Smooth muscle cell (in vitro differentiated cells): ENCODE data around the gene CKMT2. TPM values are rescaled to one million over a fixed set of nuclear protein-coding genes. Genes with fewer than 3 reads are reported as not detected.
"Not testable (repeated sequence)": the region's sequence is repeated elsewhere in the genome, so short reads cannot be mapped to it uniquely, and the experiment has no call there.

ENCODE experiments used
- DNase-seq: peaks from one replicate; lab custom pipeline; 2025; ENCODE audit not compliant: unreplicated experiment; lab: John Stamatoyannopoulos, UW
- H2AFZ ChIP-seq: fragments of 200-600 bp; sonication (generic); 2 replicates; pipeline ENCODE4 v1.6.0; 2016; ENCODE audit warnings: antibody characterized with exemption, low read depth, mild to moderate bottlenecking
- H3F3A ChIP-seq: fragments of 200-600 bp; sonication (generic); 2 replicates; pipeline ENCODE4 v1.6.0; 2017; ENCODE audit warnings: antibody characterized with exemption, low read depth
- H3K27ac ChIP-seq: fragments of 200-600 bp; sonication (generic); 2 replicates; pipeline ENCODE4 v1.5.1; 2016; ENCODE audit warnings: low read depth, mild to moderate bottlenecking
- H3K27me3 ChIP-seq: fragments of 200-600 bp; sonication (generic); 2 replicates; pipeline ENCODE4 v1.6.1; 2016; ENCODE audit warnings: low read depth, mild to moderate bottlenecking
- H3K36me3 ChIP-seq: fragments of 200-600 bp; sonication (generic); 2 replicates; pipeline ENCODE4 v1.5.1; 2016; ENCODE audit warnings: low read depth
- H3K4me1 ChIP-seq: fragments of 200-600 bp; sonication (generic); 2 replicates; pipeline ENCODE4 v1.5.1; 2016; ENCODE audit warnings: low read depth
- H3K4me2 ChIP-seq: fragments of 200-600 bp; sonication (generic); 2 replicates; pipeline ENCODE4 v1.6.0; 2016; ENCODE audit warnings: mild to moderate bottlenecking
- H3K4me3 ChIP-seq: fragments of 200-600 bp; sonication (generic); 2 replicates; pipeline ENCODE4 v1.5.1; 2016; ENCODE audit warnings: mild to moderate bottlenecking
- H3K79me2 ChIP-seq: fragments of 200-600 bp; sonication (generic); 2 replicates; pipeline ENCODE4 v1.6.0; 2016; ENCODE audit warnings: low read depth, mild to moderate bottlenecking
- H3K9ac ChIP-seq: fragments of 200-600 bp; sonication (generic); 2 replicates; pipeline ENCODE4 v1.6.0; 2016; ENCODE audit warnings: low read depth
- H3K9me3 ChIP-seq: fragments of 200-600 bp; sonication (generic); replicated peaks from 2 replicates; pipeline ENCODE4 v1.5.1; 2016; ENCODE audit warnings: low read depth
- H4K20me1 ChIP-seq: fragments of 200-600 bp; sonication (generic); 2 replicates; pipeline ENCODE4 v1.6.0; 2016; ENCODE audit warnings: low read depth
- CTCF ChIP-seq: fragments of 200-600 bp; sonication (generic); IDR thresholded peaks from 2 replicates; pipeline ENCODE4 v1.5.1; 2017; ENCODE audit warnings: borderline replicate concordance, mild to moderate bottlenecking, antibody characterized with exemption; ENCODE audit not compliant: insufficient read depth, poor library complexity, severe bottlenecking
- WGBS: methylation state at CpG from one replicate; pipeline ENCODE4 v1.1.7; 2016; ENCODE audit warnings: low lambda C conversion rate; 5-methylcytosine and 5-hydroxymethylcytosine counted together
- polyA plus RNA-seq: library from polyadenylated mRNA; unstranded; fragments of >200 nt; fragmentation: Nextera tagmentation; extraction: Ambion mirVana; gene quantifications from 2 replicates; pipeline ENCODE4 v1.2.1, GENCODE V29; 2016
- total RNA-seq: library from RNA; depleted of rRNA; stranded (reverse); fragments of >200 nt; gene quantifications from 2 replicates; pipeline ENCODE4 v1.2.3, GENCODE V29; 2014

CKMT2 gene
- total and polyA plus RNA-seq, 2 experiments from 2014 or later, result 1.5 TPM; not detected in 1

GRCh38 chr5:81268521-81269196 lies 35.5 kb downstream of the CKMT2 start:
- H3K9me3 ChIP-seq, result peaks cover 6% of the 10 kb centered on the region
- no peak for DNase-seq
- TF ChIP-seq CTCF, result no peak
- no peaks in the 10 kb centered on the region for H3F3A ChIP-seq
- peak overlapping the region; percentile 6 for H3K9ac ChIP-seq
- WGBS, result 78% methylated on average over 3 of the region's 3 CpGs
- peak overlapping the region; percentile 7 for H3K4me2 ChIP-seq
- no peak overlapping the region for H2AFZ ChIP-seq
- H3K79me2 ChIP-seq, result peaks cover 59% of the 10 kb centered on the region
- H3K27ac ChIP-seq, result peak overlapping the region; percentile 84
- peaks cover 8% of the 10 kb centered on the region for H3K4me1 ChIP-seq
- peaks cover 3% of the 10 kb centered on the region for H3K36me3 ChIP-seq
- H4K20me1 ChIP-seq, result peaks cover 5% of the 10 kb centered on the region
- H3K4me3 ChIP-seq, result no peak overlapping the region
- H3K27me3 ChIP-seq, result no peaks in the 10 kb centered on the region

GRCh38 chr5:81269751-81270393 lies 36.8 kb downstream of the CKMT2 start:
- Histone ChIP-seq H3K27me3 (no peaks in the 10 kb centered on the region), H3F3A (no peaks in the 10 kb centered on the region), H3K79me2 (peaks cover 64% of the 10 kb centered on the region), H3K9me3 (peaks cover 6% of the 10 kb centered on the region), H3K36me3 (peaks cover 3% of the 10 kb centered on the region), H3K4me1 (peaks cover 8% of the 10 kb centered on the region), H3K4me3 (no peak overlapping the region), H3K27ac (peak overlapping the region; percentile 84), H3K9ac (peak overlapping the region; percentile 6), H4K20me1 (peaks cover 5% of the 10 kb centered on the region), H2AFZ (no peak overlapping the region), H3K4me2 (no peak overlapping the region)
- 87% methylated on average over 8 of the region's 8 CpGs for WGBS
- TF ChIP-seq CTCF, result no peak
- DNase-seq, result no peak

GRCh38 chr5:81270394-81271027 lies 37.4 kb downstream of the CKMT2 start:
- not testable (repeated sequence) for H3K27ac ChIP-seq, H3K27me3 ChIP-seq, H2AFZ ChIP-seq, H4K20me1 ChIP-seq, H3K4me3 ChIP-seq, H3K4me2 ChIP-seq, H3K4me1 ChIP-seq, H3K9ac ChIP-seq, H3F3A ChIP-seq, DNase-seq, H3K9me3 ChIP-seq, H3K36me3 ChIP-seq
- WGBS, result 95% methylated on average over 2 of the region's 2 CpGs
- H3K79me2 ChIP-seq, result peaks cover 69% of the 10 kb centered on the region

GRCh38 chr5:81283976-81284375 lies 50.9 kb downstream of the CKMT2 start:
- DNase-seq, result no peak
- H3K4me2 ChIP-seq, result no peak overlapping the region
- TF ChIP-seq CTCF, result no peak
- no peak overlapping the region for H3K27ac ChIP-seq
- 96% methylated on average over 1 of the region's 1 CpG for WGBS
- H3K4me1 ChIP-seq, result no peaks in the 10 kb centered on the region
- no peak overlapping the region for H2AFZ ChIP-seq
- H3K9ac ChIP-seq, result no peak overlapping the region
- no peaks in the 10 kb centered on the region for H3K27me3 ChIP-seq
- no peaks in the 10 kb centered on the region for H3K9me3 ChIP-seq
- H3F3A ChIP-seq, result no peaks in the 10 kb centered on the region
- no peaks in the 10 kb centered on the region for H3K36me3 ChIP-seq
- H3K79me2 ChIP-seq, result peaks cover 11% of the 10 kb centered on the region
- peaks cover 7% of the 10 kb centered on the region for H4K20me1 ChIP-seq
- no peak overlapping the region for H3K4me3 ChIP-seq
